SKM-1 (cell line): Measurements from ENCODE around the gene ERRFI1.
"Not testable (repeated sequence)": the region's sequence is repeated elsewhere in the genome, so short reads cannot be mapped to it uniquely, and the experiment has no call there.

Source experiments
- DNase-seq: peaks from one replicate; lab custom pipeline; 2025; ENCODE audit not compliant: unreplicated experiment; lab: John Stamatoyannopoulos, UW

The ERRFI1 gene, protein sequence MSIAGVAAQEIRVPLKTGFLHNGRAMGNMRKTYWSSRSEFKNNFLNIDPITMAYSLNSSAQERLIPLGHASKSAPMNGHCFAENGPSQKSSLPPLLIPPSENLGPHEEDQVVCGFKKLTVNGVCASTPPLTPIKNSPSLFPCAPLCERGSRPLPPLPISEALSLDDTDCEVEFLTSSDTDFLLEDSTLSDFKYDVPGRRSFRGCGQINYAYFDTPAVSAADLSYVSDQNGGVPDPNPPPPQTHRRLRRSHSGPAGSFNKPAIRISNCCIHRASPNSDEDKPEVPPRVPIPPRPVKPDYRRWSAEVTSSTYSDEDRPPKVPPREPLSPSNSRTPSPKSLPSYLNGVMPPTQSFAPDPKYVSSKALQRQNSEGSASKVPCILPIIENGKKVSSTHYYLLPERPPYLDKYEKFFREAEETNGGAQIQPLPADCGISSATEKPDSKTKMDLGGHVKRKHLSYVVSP

DNA sequence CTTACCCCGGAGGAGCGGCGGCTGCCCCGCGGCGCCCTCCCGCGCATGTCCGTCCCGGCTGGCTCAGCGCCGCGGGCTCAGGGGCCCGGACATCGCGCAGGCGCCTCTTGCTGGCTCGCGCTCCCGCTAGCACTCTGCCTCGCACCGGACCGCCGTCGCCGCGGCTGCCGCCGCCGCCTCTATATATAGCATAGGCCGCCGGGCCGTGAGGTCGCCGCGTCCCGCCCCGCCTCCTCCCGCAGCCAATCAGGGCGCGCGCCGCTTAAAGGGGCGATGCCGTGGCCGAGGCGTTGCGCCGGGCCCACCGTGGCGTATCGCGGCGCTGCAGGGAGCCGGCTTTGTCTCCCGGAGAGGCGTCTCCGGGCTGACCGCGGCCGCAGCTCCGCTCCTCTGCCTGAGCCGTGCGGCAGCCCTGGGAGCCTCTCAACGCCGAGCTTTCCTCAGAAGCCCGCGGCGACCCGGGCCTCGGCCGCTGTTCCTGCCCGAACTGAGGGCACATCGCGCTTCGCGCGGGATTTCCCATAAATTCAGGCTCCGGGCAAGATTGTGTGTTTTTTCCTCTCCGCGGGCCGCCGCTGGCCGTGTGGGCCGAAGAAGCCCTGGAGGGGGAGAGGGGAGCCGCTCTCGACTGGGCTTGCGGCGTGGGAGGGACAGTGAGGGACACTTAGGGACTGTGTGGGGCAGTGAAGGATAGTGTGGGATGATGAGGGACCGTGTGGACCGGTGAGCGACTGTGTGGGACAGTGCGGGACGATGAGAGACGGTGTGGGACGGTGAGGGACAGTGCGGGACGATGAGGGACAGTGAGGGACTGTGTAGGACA, at the start of gene ERRFI1:
TSS of gene ERRFI1 (minus strand) at position 157 of the 823 bp plus-strand sequence. CDS start 10,690 bp downstream, outside the sequence.
- DNase-seq = peak; percentile 78

DNA sequence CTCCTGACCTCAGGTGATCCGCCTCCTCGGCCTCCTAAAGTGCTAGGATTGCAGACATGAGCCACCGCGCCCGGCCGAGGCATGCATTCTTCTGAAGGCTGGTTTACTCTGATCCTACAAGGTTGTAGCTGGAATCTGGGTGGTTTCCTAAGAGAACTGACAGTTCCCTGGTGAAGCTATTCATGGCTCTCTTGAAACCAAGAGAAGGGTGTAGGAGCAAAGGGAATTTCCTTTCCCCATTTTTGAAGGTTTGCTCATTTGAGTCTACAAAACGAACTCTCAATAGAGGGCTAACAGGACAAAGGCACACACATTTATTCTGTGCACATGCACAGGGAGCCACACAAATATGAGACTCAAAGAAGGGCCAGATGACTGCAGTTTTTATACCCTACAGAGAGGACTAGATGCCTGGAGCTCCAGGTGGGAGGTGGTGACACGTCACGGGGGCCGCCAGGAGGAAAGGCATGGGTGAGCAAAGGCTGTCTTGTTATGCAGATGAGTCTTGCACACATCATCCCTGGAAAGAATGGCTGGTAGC, 49.5 kb upstream of the ERRFI1 start:
- no peak for DNase-seq

DNA sequence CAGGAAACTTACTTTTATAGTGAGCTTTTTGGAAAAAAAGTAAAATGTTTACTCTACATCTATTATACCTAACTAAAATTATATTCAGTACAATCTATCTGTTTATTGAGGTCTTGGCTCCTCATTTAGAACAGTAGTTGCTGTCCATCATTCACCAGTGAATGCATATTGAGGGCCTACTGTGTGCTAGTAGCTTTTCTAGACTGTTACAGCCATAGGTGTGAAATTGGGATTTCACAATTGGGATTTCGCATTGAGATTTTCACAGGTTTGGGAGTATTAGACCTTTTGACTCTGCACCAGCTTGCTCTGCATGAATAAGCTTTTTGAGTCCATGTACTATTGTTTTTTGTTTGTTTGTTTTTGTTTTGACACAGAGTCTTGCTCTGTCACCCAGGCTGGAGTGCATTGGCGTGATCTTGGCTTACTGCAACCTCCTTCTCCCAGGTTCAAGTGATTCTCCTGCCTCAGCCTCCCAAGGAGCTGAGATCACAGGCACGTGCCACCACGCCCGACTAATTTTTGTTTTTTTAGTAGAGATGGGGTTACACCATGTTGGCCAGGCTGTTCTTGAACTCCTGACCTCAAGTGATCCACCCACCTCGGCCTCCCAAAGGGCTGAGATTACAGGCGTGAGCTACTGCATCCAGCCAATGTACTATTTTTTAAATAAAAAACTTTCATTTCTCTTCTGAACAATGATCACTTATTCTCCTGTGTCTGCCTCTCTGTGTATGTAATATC, 47.2 kb upstream of the ERRFI1 start:
- DNase-seq = no peak

DNA sequence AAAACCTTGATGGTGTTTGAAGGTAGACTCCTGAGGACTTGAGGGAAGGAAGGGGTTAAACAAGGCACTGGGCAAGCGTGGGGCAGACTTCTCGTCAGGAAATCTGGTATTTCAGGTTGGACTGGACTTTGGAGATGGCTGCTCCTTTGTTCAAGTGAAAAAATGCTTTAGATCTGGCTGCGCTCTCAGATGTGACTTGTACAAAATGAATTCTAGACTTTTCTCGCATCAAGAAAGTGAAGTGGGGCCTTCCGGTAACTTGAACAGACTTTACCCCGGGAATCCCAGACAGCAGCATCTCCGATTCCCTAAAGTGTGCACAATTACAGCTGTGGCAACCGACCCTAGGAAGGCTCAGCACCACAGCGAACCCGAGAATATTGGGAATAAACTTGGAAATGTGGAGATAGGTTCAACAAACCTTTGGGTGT, 44.3 kb upstream of the ERRFI1 start:
- DNase-seq = no peak

DNA sequence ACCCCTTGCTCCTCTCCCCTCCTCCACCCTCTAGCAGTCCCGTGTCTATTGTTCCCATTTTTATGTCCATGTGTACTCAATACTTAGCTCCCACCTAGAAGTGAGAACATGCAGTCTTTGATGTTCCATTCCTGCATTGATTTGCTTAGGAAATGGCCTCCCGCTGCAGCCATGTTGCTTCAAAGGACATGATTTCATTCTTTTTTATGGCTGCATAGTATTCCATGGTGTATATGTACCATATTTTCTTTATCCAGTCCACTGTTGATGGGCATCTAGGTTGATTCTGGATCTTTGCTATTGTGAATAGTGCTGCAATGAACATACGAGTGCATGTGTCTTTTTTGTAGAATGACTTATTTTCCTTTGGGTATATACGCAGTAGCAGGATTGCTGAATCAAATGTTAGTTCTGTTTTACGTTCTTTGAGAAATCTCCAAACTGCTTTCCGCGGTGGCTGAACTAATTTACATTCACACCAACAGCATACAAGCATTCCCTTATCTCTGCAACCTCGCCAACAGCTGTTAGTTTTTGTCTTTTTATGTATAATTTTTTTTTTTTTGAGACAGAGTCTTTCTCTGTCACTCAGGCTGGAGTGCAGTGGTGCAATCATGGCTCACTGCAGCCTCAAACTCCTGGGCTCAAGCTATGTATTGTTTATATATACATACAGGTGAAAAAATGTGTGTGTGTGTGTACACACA, 43.7 kb upstream of the ERRFI1 start:
- DNase-seq = not testable (repeated sequence)

DNA sequence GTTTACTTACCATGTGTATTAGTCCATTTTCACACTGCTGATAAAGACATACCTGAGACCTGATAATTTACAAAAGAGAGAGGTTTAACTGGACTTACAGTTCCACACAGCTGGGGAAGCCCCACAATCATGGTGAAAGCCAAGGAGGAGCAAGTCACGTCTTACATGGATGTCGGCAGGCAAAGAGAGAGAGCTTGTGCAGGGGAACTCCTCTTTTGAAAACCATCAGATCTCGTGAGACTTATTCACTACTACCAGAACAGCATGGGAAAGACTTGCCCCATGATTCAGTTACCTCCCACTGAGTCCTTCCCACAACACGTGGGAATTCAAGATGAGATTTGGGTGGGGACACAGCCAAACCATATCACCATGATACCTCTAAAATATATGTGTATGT, 39.3 kb upstream of the ERRFI1 start:
- DNase-seq = no peak

DNA sequence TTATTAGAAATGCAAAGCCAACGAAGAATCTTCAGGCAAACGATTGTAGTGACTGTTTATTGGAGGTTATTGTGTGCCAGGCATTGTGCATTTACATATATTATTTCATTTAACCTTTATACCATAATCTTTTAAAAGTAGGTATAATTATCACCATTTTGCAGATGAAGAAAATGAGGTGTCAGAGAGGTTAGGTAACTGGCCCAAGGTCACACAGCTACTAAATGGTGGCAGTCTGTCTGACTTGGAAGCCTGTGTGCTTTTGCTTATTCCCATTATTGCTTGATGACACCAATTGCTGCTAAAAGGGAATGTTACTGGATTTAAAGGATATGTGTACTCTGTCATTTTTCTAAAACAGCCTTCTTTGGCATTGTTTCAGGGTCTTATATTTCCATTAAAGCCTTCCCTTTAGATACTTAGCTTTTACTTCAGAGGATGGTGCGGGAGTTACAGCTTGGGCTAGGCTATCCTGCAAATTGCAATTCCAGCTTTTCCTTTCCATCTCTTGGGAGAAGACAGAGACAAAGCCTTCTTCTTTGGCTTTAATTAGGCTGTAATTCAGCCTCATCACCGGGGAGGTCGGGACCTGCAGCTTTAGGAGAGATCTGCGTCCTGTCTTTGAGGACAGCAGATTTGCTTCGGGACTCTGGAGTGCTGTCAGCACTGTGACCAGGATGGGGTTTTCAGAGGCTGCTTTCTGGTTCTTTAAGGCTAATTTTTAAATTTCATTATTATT, 37.4 kb upstream of the ERRFI1 start:
- no peak for DNase-seq

DNA sequence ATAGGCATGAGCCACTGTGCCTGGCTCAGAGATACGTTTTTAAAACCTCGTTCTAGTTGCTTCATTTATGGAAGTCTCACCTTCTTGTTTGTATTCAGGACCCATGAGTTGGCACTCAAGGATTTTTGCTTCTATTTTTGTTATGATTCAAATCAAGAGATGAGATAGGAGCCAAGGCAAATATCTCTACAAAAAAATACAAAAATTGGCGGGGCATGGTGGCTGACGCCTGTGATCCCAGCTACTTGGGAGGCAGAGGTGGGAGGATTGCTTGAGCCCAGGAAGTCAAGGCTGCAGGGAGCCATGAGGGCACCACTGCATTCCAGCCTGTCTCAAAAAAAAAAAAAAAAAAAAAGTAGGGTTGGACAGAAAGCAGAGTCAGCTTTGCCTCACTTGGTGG, 36.8 kb upstream of the ERRFI1 start:
- DNase-seq = no peak

DNA sequence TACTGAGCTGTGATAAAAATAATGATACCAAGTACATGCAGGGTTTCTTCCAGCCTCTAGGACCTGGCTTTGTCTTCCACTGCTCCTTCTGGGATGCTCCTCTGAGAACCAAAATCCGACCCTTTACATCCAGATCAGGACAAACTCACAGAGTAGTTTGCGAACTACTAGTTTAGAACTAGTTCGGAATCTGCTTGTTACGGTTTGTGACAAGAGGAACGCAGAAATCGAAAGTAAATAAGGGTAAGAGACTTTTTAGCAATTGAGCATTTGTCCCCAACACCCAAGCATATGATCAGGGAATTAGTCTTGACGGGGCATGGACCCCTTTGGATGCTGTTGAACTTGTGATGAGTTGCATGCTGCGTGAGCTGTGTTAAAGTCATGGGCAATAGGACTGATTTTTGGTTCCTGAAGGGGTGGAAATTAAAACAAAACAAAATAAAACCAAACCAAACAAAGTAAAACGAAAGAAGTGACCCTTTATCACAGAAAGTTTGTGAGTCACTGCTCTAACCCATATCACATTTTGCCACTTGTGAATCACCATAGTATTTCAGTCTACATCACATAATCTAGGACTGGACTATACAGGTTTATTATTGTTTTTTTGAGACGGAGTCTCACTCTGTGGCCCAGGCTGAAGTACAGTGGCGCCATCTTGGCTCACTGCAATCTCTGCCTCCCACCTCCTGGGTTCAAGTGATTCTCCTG, 35.7 kb upstream of the ERRFI1 start:
- DNase-seq = no peak

DNA sequence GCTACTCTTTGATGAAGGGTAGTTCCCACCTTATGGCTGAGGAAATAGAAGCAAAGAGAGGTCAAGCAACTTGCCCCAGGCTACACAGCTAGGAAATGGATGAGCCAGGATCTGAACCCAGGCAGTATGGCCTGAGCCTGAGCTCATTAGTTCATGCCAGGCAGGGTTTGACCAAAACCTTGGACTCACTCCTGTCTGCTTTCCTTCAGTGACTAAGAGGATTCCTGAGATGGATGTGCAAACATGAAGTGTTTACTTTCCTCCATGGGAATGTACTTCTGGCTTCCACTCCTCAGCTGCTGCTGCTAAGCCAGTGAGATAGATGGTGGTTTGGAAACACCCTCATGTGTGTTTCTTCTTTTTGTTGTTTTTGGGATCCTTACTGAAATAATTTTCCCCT, 35.1 kb upstream of the ERRFI1 start:
- no peak for DNase-seq

DNA sequence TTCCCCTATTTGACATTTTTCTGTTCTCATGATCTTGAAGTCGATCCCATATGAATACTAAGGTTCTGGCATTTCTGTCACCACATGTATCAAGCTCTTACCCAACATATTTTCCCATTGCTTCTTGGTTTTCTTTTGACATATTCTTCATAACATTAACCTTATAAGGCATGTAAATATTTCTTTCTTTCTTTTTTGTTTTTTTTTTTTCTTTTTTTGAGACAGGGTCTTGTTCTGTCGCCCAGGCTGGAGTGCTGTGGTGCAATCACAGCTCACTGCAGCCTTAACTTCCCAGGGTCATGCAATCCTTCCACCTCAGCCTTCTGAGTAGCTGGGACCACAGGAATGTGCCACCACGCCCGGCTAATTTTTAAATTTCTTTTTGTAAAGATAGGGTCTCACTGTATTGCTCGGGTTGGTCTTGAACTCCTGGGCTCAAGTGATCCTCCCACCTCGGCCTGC, 33.1 kb upstream of the ERRFI1 start:
- no peak for DNase-seq

DNA sequence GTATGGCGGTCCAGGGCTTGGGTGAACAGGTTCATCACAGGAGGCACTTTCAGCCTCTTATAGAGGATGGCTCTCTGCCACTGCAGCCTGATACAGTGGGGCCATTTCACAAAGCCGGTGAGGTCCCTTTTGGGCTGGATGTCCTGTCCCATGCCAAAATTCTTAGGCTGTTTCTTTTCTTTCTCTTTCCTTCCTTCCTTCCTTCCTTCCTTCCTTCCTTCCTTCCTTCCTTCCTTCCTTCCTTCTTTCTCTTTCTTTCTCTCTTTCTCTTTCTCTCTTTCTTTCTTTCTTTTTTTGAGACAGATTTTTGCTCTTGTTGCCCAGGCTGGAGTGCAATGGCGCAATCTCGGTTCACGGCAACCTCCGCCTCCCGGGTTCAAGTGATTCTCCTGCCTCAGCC, 31.7 kb upstream of the ERRFI1 start:
- not testable (repeated sequence) for DNase-seq

DNA sequence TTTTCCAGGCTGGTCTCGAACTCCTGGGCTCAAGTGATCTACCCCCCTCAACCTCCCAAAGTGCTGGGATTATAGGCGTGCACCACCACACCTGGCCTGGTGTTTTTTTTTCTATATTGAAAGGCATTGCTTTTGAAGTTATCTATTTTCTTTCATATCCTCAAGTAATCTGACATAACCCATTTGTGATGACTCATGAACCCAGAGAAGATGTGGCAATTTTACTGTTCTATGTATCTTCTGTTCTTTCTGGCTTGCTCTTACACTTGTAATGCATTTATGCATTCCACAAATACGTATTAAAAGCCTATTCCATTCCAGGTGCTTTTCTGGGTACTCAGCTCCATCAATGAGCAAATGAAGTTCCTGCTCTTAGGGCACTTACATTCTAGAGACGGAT, 29.9 kb upstream of the ERRFI1 start:
- no peak for DNase-seq

DNA sequence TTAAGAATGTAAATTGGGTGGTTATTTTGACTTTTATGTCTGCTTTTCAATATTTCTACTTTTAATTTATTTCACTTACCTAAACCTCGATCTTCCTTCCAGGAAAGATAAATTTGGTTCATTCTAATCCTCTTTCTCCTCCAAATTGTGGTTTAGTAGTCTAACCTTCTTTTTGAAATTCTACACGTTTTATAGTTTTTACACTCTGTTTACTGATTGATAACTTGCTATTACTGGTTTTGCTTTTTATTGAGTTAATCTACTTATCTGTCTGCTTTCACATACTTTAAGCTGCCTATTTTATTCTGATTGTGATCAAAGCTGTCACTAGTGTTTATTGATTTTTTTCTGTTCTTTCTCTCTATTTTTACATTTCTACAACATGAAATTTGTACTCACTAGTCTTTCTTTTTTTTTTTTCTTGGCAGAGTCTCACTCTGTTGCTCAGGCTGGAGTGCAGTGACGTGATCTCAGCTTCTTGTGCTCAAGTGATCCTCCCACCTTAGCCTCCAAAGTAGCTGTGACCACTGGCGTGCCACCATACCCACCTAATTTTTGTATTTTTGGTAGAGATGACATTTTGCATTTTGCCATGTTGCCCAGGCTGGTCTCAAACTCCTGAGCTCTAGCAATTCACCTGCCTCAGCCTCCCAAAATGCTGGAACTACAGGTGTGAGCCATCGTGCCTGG, 27.9 kb upstream of the ERRFI1 start:
- no peak for DNase-seq

DNA sequence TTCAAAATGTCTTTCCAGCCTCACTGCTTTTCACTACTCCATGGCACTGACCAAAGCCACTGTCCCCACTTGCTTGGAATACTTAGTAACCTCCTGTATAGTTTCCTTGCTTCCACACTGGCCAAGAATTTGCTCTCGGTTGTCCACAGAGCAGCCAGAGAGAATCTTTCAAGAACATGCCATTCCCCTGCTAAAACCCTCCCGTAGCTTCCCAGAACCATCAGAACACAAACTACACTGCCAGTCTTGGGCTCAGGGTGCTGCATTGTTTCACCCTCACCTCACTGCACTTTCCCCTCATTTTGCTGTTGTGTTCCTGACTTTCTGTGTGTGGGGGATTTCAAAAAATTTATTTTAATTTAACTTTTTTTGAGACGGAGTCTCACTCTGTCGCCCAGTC, 25.5 kb upstream of the ERRFI1 start:
- DNase-seq = no peak

DNA sequence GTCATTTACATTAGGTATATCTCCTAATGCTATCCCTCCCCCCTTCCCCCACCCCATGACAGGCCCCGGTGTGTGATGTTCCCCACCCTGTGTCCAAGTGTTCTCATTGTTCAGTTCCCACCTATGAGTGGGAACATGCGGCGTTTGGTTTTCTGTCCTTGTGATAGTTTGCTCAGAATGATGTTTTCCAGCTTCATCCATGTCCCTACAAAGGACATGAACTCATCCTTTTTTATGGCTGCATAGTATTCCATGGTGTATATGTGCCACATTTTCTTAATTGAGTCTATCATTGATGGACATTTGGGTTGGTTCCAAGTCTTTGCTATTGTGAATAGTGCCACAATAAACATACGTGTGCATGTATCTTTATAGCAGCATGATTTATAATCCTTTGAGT, 23.1 kb upstream of the ERRFI1 start:
- DNase-seq = not testable (repeated sequence)

DNA sequence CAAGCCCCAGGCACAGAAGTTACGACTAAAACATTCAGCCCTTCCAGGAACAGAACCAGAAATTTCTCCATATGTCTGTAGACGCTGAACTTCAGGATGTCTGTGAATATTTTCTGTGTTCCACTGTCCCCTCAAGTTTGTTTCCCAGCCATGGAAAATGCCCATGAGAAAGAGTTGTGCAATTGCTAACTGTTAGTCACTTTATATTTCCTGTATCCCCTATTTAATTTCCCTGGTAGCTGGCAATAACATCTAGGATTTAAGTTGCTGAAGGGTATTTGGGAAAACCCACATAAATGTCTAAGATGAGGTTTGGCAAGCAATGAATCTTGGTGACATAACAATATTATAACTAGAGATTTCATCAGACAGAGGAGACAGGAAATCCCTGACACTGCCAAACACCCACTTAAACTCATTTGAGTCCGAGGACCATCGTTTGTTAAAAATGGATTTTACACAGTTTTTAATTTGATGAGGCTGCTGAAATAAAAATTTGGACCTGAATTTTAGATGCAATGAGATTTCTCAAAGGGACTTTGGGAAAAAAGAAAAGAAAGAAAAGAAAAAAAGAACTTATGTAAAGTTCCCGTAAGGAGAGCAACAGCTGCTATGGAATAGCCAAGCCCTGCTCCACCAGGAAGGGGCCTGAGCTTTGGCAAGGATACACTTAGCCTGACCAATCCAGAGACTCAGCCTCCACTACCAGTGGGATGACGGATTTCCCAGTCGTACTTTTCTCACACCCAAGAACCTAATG, 21.8 kb upstream of the ERRFI1 start:
- no peak for DNase-seq

DNA sequence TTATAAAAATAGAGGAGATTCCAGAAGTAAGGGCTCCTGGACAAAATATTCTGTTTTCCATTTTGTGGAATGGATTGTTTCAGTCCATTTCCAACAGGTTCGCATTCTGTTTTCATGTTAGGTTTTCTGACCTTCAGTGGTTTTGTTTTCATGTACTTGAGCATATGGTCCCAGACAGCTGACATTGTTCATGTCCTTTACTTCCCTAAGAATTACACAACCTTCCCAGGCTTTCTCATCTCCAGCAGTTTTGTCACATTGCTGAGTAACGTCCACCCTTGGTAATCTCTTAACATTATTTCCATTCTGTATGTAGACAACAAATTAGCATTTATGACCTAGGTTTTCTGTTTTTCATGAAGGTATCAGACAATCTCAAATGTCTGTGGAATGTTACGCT, 21.0 kb upstream of the ERRFI1 start:
- DNase-seq = peak; percentile 39
